HK-2 (cell line): ENCODE results near the gene EIF3A.
"Not testable (repeated sequence)": the region's sequence is repeated elsewhere in the genome, so short reads cannot be mapped to it uniquely, and the experiment has no call there.

Experiments
- DNase-seq: peaks from one replicate; pipeline ENCODE4 v3.0.0-alpha.2; 2018; ENCODE audit not compliant: unreplicated experiment

EIF3A gene

DNA sequence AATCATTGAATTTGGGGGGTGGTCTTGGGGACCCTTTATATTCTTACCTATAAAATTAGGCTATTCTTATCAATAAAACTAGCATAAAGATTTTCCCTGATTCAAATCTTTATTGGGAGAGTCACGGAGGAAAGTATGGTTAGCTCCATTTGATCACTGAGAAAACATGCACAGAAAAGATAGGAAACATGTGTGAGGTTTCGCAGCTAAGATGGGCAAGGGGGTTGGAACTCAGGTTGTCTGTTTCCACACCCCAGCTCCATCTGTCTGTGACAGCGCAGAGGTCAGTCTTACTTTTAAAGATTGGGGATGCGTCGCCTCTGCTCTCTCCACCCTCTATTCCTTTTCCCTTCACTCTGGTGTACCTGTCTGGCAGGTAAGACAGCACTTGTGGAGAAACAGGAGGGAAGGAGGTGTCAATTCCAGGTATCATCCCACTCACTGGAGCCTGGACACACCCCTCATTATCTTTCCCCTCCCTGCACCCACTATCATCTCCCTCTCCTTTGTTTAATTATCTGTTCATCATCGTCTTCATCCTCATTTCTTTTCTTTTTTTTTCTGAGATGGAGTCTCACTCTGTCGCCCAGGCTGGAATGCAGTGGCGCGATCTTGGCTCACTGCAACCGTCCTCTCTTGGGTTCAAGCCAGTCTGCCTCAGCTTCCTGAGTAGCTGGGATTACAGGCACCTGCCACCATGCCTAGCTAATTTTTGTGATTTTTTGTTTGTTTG is 20.9 kb upstream of the EIF3A start:
- DNase-seq, result no peak

DNA sequence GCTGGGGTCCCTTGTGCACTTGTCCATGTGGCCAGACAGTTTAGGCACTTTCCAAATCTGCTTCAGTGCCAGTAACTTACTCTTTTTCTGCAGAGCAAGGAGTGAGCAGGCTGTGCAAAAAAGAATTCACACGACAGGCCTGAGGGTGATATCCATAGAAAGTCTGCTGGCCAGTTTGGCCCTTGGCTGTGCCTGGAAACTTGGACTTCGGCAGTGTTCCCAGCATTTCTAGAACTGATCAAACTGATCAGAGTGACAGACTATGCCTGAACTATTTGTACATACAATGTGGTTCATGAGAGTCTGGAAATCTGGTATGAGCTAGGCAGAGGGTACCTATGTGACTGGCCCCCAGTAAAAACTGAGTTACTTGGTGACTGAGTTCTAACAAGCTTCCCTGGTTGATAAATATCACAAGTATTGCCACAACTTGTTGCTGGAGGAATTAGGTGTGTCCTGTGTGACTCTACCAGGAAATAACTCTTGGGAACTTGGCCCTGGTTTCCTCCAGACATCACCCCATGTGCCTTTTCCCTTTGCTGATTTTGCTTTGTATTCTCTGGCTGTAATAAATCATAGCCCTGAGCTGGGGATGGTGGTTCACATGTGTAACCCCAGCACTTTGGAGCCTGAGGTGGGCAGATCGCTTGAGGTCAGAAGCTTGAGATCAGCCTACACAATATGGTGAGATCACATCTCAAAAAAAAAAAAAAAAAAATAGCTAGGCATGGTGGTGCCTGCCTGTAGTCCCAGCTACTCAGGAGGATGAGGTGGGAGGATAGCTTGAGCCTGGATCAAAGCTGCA is 20.0 kb upstream of the EIF3A start:
- no peak for DNase-seq

GRCh38 chr10:119098576-119098975 is 18.0 kb upstream of the EIF3A start:
- DNase-seq, result no peak

- not testable (repeated sequence) for DNase-seq
These were observed 16.2 kb upstream of the EIF3A start for GRCh38 chr10:119096641-119097415.

- no peak for DNase-seq
These were observed 15.0 kb upstream of the EIF3A start for GRCh38 chr10:119095640-119096039.

DNA sequence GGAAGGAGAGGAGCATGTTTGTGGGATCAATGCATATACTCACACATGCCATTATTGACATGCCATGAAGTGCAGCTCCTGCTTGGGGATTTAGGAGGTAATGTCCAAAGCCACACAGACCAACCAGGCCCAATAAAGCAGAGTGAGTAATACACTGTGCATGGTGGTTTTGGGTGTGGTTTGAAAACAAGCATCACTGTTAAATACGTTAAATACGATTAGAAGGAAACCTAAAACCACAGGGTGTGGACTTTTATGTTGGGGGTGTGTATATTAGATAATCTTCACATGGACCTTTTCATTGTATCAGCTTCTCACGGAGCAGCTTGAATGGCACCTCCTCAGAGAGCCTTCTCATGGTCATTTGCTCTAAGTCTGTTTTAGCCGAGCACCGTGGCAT is 10.4 kb upstream of the EIF3A start:
- no peak for DNase-seq

GRCh38 chr10:119090026-119090795 is 9.6 kb upstream of the EIF3A start:
- DNase-seq, result no peak

- DNase-seq, result no peak
These were observed 6.8 kb upstream of the EIF3A start for GRCh38 chr10:119087271-119087882.

GRCh38 chr10:119084896-119085295 is 4.3 kb upstream of the EIF3A start:
- DNase-seq, result no peak

DNA sequence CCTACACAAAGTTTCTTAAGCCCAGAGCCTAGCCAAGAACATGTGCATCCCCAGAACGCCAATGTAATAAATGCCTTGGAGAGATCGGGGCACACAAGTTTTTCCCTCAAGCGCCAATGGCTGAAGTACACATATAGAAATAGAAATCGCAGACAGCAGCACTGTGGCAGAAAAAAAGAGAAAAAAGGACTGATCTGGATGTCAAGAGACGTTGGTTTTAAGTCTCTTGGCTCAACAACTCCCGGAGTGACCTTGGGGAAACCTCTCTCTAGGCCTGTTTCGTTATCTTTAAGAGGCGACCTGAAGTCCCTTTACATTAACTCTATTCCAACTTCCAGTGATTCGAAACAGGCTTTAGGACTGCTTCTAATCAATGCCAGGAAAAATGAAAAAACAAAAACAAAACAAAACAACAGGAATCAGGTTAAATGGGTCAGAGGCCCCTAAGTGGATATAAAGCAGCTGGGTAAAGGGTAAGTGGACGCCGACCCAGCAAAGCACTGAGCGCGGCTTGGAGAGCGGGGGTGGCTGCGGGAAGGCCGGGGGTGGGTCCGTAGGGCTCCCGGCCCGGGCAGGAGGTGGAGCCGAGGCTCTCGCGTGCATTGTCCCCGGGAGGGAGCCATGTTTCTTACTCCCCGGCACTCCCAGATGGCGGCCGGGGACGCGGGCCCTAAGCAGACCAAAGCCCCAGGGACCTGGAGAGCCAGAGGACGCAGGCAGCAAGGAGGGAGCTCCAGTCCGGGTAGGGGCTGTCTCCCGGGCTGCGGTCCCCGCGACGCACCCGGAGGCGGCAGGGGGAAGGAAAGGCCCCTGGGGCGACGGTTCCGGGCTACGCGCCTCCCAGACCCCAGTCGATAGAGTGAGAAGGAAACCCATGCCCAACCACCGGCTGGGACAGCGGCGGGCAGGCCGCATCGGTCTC is 757 bp downstream of the EIF3A start:
- peak; percentile 81 for DNase-seq

DNA sequence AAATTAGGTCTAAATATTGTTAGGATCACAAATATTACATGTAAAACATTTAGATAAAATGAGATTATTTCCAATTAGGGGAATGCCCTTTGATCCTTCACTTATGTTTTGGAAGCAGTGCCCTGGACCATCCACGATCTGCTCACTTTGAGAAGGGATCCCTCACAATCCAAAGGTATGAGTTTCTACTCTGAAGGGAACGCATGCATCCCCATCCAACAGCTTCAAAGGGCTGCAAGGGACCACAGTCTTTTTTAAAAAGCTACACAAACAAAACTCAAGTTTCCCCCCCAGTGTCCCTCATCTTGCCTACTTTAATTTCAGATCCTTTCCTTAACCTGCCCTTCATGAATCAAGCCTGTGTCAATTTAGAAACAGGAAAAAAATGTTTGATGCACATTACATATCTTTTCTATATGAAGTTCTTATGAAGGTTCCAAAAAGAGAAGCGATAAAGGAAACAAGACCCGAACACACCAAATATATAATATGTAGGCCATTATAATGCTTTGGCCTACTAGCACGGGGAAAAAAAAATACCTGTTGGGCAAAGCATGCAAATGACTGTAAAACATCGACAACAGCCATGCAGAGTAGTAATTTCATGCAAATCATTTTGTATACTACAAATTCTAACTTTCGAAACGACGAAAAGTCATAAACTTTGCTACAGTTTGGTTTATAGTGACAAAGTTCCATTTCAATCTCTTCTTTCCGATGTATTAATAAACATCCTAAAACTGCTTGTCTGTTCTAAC is 2.0 kb downstream of the EIF3A start:
- no peak for DNase-seq

GRCh38 chr10:119073584-119073983 is 7.0 kb downstream of the EIF3A start:
- no peak for DNase-seq

DNA sequence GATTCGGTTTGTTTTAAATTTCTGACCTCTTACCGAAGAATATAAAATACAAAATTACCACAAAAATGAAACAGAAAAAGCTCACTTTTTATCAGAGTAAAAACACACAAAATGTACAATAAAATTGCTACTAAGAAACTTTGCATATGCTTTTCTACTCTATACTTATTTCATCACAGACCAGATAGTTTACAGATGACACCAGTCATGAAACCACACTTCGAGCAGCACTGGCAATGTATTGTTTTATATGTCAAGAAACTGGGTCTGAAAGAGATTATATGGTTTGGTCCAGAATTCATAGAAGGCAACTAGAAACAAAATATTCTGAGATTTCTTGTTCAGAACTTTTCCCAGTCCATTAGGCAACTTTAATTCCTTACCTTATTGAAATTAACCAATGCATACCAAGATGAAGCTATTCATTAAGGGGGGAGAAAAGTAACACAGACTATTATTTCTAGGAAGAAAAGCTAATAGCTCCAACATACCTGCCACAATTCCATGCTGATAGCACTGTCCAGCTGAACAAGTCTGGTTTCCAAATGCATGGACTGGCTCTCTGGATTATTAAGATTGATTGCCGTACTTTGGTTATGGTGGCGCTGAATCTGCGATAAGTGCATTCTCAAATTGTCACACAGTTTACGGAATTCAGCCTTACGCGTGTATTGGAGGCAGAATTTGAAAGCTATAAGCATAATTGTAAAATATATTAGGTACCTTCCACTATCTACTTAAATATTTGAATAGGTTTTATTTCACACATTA is 10.0 kb downstream of the EIF3A start:
- no peak for DNase-seq

GRCh38 chr10:119061926-119062325 is 18.7 kb downstream of the EIF3A start:
- DNase-seq, result no peak

GRCh38 chr10:119061352-119061751 is 19.3 kb downstream of the EIF3A start:
- no peak for DNase-seq

- no peak for DNase-seq
These were observed 20.5 kb downstream of the EIF3A start for GRCh38 chr10:119060107-119060506.

GRCh38 chr10:119059557-119059956 is 21.1 kb downstream of the EIF3A start:
- DNase-seq, result no peak

- no peak for DNase-seq
These were observed 22.6 kb downstream of the EIF3A start for GRCh38 chr10:119058010-119058409.

- DNase-seq, result no peak
These were observed 25.1 kb downstream of the EIF3A start for GRCh38 chr10:119055472-119055871.
